ENCODE data around the gene TXNRD2.

TXNRD2 gene

DNA sequence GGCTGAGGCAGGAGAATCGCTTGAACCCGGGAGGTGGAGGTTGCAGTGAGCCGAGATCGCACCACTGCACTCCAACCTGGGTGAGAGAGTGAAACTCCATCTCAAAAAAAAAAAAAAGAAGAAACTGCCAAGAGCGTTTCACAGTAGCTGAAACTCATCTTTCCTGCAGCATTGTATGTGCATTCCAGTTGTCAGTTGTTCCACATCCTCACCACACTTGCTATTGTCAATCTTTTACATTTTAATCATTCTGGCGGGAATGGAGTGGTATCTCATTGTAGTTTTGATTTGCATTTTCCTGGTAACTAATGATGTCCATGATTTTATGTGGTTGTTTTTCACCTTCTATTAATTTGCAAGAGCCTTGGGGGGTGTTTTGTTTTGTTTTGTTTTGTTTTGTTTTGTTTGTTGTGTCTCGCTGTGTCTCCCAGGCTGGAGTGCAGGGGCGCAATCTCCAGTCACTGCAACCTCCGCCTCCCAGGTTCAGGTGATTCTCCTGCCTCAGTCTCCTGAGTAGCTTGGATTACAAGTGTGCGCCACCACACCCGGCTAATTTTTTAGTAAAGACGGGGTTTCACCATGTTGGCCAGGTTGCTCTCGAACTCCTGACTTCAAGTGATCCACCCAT is 78.9 kb downstream of the TXNRD2 start:
- no peak for DNase-seq (ENCODE audit: low spot score)

DNA sequence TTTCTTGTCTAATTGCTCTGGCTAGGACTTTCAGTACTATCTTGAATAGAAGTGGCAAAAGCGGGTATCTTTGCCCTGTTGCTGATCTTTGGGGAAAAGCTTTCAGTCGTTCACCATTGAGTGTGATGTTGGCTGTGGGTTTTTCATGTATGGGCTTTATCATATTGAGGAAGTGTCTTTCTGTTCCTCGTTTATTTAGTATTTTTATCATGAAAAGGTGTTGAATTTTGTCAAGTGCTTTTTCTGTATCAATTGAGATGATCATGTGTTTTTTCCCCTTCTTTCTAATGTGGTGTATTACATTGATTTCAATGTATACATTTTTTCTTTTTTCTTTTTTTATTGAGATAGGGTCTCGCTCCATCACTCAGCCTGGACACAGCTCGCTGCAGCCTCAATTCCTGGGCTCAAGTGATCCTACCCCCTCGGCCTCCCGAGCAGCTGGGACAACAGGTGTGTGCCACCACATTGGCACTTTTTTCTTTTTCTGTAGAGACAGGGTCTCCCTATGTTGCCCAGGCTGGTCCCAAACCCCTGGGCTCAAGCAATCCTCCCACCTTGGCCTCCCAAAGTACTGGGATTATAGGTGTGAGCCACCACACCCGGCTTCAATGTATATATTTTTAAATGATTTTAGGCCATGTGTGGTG is 81.6 kb downstream of the TXNRD2 start:
- DNase-seq (ENCODE audit: low spot score), result no peak

DNA sequence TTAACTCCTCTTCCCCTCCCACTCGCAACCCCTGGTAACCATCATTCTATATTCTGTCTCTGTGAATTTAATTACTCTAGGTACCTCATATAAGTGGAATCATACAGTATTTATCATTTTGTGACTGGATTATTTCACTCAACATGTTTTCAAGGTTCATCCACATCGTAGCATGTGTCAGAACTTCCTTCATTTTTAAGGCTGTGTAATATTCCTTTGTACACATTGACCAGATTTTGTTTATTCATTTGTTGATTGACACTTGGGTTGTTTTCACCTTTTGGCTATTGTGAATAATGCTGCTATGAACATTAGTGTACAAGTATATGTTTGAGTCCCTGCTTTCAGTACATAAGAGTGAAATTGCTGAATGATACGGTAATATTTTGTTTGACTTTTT is 84.2 kb downstream of the TXNRD2 start:
- DNase-seq (ENCODE audit: low spot score), result no peak

DNA sequence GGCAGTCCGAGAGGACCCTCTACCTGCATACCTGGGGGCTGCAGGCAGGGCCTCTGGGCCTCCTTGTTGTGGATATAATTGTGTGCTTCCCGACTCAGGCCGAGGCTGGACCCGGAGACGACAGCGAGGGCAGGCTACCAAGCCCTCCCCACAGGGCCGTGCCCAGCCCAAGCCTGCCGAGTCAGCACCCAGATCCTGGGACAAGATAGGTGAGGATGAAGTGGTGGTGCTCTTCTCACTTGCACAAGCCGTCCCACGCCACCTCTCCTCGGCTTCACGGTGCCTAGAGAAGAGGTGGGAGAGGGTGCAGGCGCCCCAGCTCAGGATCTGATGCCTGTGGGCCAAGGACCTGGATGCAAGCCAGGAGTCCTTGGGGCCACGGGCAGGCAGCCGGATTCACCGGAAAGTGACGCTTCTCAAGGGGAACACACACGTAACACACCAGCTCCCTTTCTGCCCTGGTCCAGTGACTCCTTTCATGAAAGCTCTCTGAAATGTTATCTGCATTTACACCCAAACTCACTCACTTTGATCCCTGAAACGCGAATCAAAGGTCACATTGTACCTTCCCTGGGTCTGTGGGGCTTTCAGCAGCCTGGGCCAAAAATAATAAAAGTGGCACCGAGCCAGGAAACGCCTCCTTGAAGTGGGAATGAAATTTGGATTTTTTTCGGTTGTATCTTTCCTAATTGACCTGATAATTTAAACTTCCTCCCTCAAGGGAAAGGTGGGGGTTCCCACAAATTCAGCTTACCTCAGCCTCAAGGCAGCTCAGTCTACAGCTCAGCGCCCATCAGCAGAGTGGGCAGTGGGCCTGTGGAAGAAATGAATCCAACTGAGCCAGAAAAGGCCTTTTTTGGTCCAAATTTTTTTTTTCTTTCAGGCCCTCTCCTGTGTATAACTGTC is 85.9 kb downstream of the TXNRD2 start:
- peak; percentile 45 for DNase-seq (ENCODE audit: low spot score)

DNA sequence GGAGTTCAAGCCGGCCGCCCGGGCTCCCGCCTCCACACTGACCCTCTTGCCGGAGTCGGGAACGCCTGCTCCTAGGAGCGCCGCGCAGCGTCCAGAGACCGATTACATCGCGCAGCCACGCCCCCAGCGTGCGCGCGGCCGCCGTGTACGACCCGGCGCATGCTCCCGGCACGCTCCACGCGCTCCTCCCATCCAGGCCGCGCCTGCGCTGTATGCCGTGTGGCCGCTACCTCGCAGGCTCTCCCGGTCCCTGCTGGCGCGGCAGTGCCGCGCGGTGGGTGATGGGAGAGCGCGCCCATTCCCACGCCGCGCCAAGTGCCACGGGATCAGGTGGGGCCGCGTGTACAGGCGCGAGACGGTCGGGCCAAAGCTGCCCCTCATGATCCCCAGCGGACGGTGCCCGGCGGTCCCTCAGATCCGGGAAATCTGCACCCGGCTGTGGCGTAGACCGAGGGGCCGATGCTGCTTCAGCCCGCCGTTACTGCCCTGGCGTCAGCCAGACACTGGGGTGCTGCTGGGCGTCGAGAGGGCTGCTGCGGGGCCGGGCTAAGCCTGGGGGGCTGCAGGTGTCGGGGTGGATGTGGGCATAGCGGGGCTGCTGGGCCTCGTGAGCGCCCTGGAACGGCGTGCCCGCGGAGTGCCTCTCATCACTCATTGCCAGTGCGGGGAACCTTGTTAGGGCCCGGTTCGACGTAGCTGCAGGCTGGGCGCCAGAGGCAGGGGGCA is 86.7 kb downstream of the TXNRD2 start, which contains the start of the genes GNB1L and RTL10:
GNB1L (minus strand) TSS at position 97 of the 726 bp plus-strand sequence. CDS start 33,519 bp downstream, outside the sequence.
RTL10 (minus strand) TSS at position 97 of the 726 bp plus-strand sequence. CDS start 2,613 bp downstream, outside the sequence.
- peak; percentile 95 for DNase-seq (ENCODE audit: low spot score)

DNA sequence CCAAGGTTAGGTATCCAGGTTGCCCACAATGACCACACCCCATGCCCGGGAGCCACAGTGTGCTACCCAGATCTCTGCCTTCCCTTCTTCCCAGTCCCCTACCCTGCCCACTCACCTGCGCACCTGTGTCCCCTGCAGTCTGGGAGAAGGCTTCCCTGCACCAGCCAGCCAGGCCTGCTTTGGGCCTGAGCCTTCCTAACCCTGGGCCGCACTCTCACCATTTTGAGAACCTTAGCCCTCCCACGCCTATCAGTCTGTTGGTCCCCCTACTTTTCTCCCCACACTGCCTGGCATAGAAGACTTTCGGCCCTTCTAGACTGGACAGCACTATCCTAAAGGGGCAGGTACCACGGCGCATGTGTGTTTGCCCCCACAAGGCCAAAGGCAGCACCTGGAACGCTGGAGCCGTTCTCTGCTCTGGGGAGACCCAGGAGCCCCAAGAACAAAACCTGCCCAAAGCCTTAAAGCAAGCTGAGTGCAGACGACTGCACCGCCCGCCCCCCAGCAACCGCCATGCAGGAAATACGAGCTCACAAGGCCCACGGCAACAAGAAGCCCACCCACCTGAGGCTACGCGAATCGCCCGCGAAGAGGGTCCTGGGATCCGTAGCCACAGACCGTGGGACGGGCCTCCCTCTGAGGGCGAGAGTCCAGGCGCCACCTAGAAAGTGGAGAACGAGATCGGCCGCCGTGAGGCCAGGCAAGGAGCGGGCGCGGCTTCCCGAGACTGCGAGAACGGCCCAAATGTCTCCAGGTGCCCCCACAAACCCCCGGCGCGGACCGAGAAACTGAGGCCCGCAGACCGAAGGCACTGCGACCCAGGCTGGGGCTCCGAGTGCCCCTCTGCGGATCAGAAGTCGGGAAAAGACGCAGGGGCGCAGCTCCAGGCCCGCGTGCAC is 87.5 kb downstream of the TXNRD2 start:
- DNase-seq (ENCODE audit: low spot score), result no peak

DNA sequence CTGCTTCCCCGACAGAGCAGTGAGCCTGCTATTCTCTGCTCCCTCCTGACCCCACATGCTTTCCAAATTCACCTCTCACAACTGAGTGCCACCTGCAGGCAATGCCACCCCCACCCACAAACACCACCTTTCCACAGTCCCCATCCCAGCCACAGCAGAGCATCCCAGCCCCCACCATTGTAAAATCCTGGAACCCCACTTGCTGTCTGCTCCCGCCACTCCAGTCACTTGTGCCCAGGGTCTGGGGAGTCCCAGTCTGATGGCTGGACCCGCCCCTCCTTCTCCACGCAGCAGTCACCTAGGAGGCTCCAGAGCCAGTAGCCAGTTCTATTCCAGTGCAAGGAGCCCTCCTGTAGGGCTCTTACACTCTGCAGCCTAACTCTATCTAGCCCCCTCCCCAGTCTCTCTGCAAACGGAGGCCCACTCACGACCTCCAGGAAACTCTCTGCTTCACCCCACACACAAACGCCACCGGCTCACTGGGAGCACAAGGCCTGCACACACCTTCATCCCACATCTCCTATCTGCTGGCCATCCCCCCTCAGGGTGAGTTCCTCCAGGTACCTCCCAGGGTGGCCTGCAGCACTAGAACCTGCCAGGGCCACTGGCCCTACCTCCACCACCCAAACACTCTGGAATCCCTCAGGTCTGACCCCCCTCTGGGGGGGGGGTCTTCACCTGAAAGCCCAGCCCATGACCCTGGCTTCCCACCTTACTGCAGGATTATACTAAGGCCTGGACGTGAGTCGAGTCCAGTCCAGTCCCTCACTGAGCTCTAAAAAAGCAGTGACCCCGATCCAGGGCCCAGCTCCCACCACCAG is 88.3 kb downstream of the TXNRD2 start:
- DNase-seq (ENCODE audit: low spot score), result no peak

DNA sequence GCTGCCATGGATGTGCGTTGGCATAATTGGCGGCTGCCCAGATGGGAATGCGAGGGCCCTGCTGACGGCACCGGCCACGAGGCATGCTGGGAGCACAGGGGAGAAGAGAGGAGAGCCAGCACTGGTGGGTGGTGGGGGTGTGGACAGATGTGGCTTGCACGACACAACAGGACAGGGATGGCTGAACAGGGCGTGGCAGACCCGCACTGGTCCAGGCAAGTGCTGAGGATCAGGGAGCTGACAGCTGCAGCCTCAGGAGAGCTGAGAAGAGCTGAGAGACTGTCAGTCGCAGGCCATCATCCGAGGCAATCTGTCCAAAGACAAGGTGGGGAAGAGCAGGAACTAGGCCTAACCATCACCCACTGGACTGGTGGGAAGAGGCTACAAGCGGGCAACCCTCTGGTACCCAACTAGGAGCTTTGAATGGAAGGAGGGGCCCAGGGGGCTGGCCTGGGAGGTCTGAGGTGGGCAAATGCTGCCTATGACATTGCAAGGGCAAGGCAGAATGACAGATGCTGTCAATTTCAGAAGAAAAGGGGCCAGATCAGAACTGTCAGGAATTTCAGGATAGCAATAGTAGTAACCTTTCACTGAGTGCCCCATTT is 89.3 kb downstream of the TXNRD2 start:
- DNase-seq (ENCODE audit: low spot score), result no peak

DNA sequence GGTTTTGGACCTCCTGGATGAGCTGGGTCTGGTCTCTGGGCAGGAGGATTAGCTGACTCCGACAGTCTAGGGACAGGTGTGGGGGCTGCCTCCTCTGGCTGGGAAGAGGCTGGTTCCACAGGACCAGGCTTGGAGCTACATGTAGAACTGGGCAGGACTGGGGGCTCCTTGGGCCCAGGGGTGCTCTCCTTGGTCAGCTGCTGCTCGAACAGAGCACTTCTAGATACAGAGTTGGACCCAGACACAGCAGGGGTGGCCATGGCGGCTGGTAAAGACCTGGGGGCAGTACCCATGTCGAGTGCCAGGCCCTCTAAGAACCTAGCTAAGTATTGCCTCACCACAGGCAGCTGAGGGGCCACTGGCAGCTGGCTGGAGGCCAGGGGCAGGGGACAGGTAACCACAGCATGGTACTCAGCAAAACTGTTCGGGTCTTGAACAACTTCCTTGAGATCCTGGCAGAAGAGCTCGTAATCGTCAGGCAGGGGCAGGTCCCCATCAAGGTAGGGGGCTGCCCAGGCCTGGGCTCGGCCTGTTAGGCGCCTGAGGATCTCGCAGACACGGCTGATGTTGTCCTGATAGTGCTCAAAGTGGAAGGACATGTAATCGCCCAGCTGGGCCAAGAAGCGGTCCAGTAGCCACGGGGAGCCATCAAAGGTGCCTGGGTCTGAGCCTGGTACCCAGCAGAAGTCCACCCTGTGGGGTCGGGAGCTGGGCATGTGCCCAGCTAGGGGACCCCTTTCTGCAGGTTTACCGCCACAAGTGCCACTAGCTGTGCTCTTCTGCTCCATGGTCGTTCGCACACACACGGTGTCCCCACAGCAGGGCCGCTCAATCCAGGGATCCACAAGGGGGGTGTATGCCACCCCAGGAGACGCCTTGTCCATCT is 90.1 kb downstream of the TXNRD2 start:
- DNase-seq (ENCODE audit: low spot score), result no peak

DNA sequence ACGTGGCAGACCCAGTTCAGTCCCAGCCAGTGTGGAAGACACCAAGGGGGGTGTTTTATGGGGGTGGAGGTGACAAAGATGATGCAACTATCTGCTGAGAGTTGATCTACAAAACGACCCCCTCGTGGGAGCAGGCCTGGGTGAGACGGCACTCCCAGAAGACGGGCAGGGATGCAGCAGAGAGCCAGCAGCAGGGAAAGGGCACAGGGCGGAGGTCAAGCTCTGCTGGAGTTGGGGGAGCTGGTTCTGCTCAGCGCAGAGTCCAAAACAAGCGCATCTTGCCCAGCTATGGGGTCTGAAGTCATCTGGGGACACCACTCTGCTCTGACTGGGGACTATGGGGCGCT is 90.9 kb downstream of the TXNRD2 start:
- DNase-seq (ENCODE audit: low spot score), result no peak

DNA sequence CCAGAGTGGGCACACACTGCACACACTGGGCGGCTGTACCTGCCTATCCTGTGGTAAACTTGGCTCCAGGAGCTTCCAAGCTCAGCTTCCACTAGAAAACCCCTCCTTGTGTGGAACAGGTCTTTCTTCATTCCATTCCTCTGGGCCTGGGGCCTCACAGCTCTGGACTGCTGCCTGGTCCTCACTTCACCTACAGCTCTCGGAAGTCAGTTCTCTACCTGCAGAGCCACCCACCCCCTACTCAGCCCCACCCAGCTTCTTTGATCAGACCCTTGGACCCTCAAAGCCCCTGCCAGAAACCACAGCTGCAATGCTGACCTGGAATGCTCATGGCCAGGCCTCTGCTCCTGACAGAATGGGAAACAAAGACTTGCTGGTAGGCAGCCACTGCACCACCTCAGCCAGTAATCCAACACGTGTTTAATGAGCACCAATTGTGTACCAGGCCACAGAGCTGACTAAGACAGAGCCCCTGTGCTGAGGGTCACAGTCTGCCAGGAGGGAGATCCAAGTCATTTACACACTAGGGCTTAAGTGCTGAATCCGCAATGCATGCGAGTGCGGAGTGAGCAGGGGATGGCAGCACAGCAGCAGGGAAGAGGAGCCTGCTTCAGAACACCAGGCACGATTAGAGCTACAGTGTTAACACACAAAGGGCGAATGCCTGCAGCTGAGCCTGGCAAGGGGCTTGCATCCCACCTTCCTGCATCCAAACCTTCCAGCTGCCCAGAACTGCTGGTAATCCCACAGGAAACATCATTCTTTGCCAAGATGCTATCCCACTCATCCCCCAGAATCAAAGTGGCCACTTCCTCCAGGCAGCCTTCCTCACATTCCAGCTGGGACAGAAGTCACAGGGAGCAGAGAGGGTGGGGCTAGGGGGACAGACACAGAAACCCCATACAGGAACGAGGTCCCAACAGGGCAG is 91.5 kb downstream of the TXNRD2 start:
- no peak for DNase-seq (ENCODE audit: low spot score)

DNA sequence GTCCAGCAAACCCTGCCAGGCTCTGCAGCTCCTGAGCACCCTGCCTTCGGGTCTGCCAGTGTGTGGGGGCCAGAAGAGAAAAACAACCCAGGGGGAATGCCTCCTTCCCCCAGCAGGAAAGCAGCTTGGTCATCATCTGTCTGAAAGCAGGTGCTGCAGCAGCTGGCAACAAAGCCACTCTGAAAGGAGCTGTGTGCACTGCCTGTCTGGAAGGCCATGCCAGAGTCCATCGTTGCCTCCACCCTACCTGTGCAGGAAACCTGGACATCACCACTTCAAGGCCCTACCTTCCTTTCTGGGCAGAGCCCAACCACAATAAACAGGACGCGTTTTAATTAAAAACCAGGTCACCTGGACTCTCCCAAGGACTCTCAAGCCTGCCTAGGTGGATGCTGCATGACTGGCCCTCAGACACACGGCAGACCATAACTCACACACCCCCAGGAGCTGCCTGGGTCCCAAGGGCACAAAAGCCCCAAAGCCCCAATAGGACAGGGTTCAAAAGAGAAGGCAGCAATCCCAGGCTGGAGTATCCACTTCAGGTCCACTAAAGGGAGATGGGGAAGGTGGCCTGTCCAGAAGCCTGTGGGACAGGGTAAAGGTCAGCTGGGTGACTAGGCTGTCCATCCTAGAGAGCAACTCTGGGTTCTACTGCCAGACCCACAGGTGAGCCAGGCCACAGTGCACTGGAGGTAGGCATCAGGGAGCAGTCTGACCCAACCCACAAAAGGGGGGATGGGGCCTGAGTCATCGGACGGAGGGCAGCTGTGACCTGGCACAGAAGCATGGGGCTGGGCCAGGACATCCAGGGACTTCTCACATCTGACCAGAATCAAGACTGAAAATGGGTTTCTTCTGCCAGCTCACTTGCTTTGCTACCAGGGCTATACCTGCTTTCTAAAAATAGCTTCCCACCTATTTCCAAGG is 93.1 kb downstream of the TXNRD2 start:
- no peak for DNase-seq (ENCODE audit: low spot score)

DNA sequence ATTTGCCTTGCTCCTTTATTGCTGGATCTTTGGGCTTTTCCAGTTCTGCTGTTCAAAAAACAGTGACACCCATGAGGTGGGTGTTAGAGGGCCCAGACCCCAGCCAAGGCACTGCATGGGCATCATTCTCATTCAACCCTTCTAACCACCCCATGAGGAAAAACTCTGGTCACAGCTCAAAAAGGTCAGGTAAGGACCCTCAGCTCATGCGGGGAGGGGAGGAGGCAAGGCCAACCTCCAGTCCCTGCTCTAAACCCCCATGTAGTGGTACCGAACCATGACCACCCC is 94.3 kb downstream of the TXNRD2 start:
- no peak for DNase-seq (ENCODE audit: low spot score)

DNA sequence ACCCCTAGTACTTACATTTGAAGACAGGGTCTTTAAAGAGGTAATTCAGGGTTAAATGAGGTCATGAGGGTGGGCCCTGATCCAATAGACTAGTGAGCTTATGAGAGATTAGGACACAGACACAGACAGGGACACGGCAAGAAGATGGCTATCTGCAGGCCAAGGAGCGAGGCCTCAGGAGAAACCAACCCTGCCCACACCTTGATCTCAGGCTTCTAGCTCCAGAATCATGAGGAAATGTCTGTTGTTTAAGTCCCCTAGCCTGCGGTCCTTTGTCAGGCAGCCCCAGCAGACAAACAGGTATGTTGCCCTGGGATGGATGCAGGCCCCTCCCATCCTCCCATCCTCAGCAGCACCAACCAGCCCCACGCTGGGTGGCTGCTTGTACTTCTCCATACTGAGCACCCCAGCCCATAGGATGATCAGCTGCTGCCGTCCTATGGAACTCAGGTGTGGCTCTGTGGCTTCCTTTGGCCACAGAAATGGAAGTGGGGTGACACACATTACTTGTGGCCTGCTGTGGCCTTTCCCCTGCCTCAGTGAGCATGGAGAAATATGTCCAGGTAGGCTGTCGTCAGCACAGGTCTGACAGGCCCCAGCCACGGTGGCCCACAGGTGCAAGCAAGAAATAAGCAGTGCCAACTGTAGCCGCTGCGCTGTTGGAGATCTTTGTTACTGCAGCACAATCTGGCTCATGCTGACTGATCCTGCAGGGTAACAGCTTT is 94.8 kb downstream of the TXNRD2 start:
- DNase-seq (ENCODE audit: low spot score), result no peak

DNA sequence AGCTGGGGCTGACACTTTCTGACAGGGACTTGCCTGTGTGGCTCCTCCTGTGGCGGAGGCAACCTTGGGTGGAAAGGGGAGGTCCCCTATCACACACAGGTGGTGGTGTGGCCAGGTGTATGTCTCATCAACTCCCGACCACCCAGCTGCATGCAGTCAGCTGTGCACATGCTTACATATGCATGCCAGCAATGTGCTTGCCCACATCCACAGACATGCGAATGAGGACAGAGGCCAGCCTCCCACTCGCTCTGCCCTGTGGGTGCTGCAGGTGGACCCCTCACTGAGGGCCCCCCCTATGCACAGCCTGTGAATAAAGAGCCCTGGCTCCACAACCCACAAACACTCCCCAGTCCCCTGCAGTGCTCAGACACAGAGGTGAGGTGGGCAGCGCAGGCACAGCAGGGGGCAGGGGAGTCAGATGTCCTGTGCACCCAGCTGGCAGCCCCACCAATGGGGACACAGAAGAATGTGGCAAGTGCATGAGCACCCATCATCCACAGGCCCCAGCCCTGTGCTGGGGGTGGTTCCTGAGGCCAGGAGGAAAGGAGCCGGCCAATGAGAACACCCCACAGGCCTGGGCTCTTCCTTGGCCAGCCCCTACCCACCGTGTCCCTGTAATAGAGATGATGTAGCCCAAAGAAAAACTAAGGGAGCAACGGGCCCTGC is 96.4 kb downstream of the TXNRD2 start:
- no peak for DNase-seq (ENCODE audit: low spot score)

Data from CD4-positive, alpha-beta T cell treated with Interleukin-15 for 4 hours (primary cell).